GM12872 (cell line): Measurements from ENCODE around the gene ZNF423.

ENCODE experiments used
- TF ChIP-seq, protein P1 (sequence below): IDR thresholded peaks from 3 replicates; pipeline ENCODE4 v1.5.1; 2011; ENCODE audit warnings: low read depth, mild to moderate bottlenecking, low read length, moderate library complexity; ENCODE audit not compliant: insufficient read depth

The ZNF423 gene

GRCh38 chr16:49523435-49524159 lies 332.3 kb downstream of the ZNF423 start:
- TF ChIP-seq, protein P1, sequence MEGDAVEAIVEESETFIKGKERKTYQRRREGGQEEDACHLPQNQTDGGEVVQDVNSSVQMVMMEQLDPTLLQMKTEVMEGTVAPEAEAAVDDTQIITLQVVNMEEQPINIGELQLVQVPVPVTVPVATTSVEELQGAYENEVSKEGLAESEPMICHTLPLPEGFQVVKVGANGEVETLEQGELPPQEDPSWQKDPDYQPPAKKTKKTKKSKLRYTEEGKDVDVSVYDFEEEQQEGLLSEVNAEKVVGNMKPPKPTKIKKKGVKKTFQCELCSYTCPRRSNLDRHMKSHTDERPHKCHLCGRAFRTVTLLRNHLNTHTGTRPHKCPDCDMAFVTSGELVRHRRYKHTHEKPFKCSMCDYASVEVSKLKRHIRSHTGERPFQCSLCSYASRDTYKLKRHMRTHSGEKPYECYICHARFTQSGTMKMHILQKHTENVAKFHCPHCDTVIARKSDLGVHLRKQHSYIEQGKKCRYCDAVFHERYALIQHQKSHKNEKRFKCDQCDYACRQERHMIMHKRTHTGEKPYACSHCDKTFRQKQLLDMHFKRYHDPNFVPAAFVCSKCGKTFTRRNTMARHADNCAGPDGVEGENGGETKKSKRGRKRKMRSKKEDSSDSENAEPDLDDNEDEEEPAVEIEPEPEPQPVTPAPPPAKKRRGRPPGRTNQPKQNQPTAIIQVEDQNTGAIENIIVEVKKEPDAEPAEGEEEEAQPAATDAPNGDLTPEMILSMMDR: no peak

GRCh38 chr16:49521734-49522325 lies 334.1 kb downstream of the ZNF423 start:
- TF ChIP-seq, protein P1: no peak

GRCh38 chr16:49520492-49521038 lies 335.3 kb downstream of the ZNF423 start:
- TF ChIP-seq, protein P1: no peak

DNA sequence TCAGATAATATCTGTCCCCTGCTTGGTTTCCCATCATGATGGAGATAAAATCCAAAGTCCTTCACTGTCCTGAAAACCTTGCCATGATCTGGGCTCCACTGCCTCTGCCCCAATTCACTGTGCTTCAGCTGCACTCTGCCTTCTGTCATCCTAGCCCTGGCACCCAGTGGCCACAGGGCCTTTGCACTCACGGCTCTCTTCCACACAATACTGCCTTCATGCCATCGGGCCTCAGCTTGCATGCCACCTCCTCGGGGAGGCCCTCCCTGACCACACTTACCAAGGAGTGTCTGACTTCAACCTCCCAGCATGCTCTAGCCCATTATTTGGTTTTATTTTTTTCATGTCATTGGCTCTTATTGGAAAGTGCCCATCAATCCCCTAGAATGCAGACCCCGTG lies 336.2 kb downstream of the ZNF423 start:
- TF ChIP-seq, protein P1: no peak

- TF ChIP-seq, protein P1: no peak
Observed at GRCh38 chr16:49519008-49519656, 336.8 kb downstream of the ZNF423 start.

GRCh38 chr16:49516382-49517036 lies 339.4 kb downstream of the ZNF423 start:
- TF ChIP-seq, protein P1: no peak

GRCh38 chr16:49515861-49516260 lies 340.1 kb downstream of the ZNF423 start:
- TF ChIP-seq, protein P1: no peak
